Daoy (cell line): ENCODE results near the gene SNRPD1. TPM values are rescaled to one million over a fixed set of nuclear protein-coding genes. Genes with fewer than 3 reads are reported as not detected.
"Not testable (repeated sequence)": the region's sequence is repeated elsewhere in the genome, so short reads cannot be mapped to it uniquely, and the experiment has no call there.

ENCODE experiments used
- DNase-seq: peaks from one replicate; pipeline ENCODE4 v3.0.0-alpha.2; 2015; ENCODE audit warnings: low read depth
- total RNA-seq: library from RNA; depleted of rRNA; stranded (reverse); fragments of >200 nt; shearing (Covaris generic); gene quantifications from 2 replicates; pipeline ENCODE4 v1.2.3, GENCODE V29; 2014; rRNA removed

SNRPD1 gene
- total RNA-seq, 1 experiment from 2014 or later, result 57.1 TPM

- DNase-seq, result no peak
Observed at GRCh38 chr18:21636769-21637168, 24.7 kb downstream of the SNRPD1 start.

GRCh38 chr18:21638822-21639221, 26.7 kb downstream of the SNRPD1 start:
- DNase-seq, result no peak

- not testable (repeated sequence) for DNase-seq
Observed at GRCh38 chr18:21640375-21640774, 28.3 kb downstream of the SNRPD1 start.

- no peak for DNase-seq
Observed at GRCh38 chr18:21650311-21650710, 38.2 kb downstream of the SNRPD1 start.

- no peak for DNase-seq
Observed at GRCh38 chr18:21652073-21652472, 40.0 kb downstream of the SNRPD1 start.

- DNase-seq, result no peak
Observed at GRCh38 chr18:21653361-21653760, 41.2 kb downstream of the SNRPD1 start.

GRCh38 chr18:21656402-21656801, 44.3 kb downstream of the SNRPD1 start:
- no peak for DNase-seq

GRCh38 chr18:21660078-21660477, 48.0 kb downstream of the SNRPD1 start:
- no peak for DNase-seq

GRCh38 chr18:21662581-21662980, 50.5 kb downstream of the SNRPD1 start:
- no peak for DNase-seq

- DNase-seq, result no peak
Observed at GRCh38 chr18:21663578-21663977, 51.5 kb downstream of the SNRPD1 start.

- DNase-seq, result no peak
Observed at GRCh38 chr18:21664069-21664468, 52.0 kb downstream of the SNRPD1 start.

- peak; percentile 72 for DNase-seq
Observed at GRCh38 chr18:21669736-21670285, 57.7 kb downstream of the SNRPD1 start.

- peak; percentile 78 for DNase-seq
Observed at GRCh38 chr18:21672521-21673267, 60.6 kb downstream of the SNRPD1 start.

GRCh38 chr18:21675354-21675753, 63.2 kb downstream of the SNRPD1 start:
- DNase-seq, result peak; percentile 68

- DNase-seq, result no peak
Observed at GRCh38 chr18:21678859-21679258, 66.7 kb downstream of the SNRPD1 start.

- DNase-seq, result no peak
Observed at GRCh38 chr18:21680161-21680560, 68.0 kb downstream of the SNRPD1 start.

GRCh38 chr18:21682371-21683051, 70.4 kb downstream of the SNRPD1 start:
- no peak for DNase-seq

Other genes with a start within 250 kb of the SNRPD1 start
- 17.3 and 21.0 TPM in 2 replicates for gene ESCO1, start 11.6 kb upstream of the SNRPD1 start, total RNA-seq
- 9.0 and 11.1 TPM in 2 replicates for gene ABHD3, start 92.5 kb downstream of the SNRPD1 start, total RNA-seq
- gene MIB1, start 128.5 kb downstream of the SNRPD1 start, total RNA-seq, result 28.4 and 32.8 TPM in 2 replicates